GM18498 (cell line): ENCODE results near the gene MACROD1.

Source experiments
- ATAC-seq: cut with Tn5 transposase; IDR thresholded peaks from one replicate; pipeline ENCODE4 v1.9.1; 2021; ENCODE audit warnings: mild to moderate bottlenecking, moderate library complexity; ENCODE audit not compliant: unreplicated experiment

MACROD1 gene

GRCh38 chr11:64003807-64004589 is 161.9 kb downstream of the MACROD1 start:
- no peak for ATAC-seq

- no peak for ATAC-seq
These were observed 164.2 kb downstream of the MACROD1 start for GRCh38 chr11:64001484-64002420.

DNA sequence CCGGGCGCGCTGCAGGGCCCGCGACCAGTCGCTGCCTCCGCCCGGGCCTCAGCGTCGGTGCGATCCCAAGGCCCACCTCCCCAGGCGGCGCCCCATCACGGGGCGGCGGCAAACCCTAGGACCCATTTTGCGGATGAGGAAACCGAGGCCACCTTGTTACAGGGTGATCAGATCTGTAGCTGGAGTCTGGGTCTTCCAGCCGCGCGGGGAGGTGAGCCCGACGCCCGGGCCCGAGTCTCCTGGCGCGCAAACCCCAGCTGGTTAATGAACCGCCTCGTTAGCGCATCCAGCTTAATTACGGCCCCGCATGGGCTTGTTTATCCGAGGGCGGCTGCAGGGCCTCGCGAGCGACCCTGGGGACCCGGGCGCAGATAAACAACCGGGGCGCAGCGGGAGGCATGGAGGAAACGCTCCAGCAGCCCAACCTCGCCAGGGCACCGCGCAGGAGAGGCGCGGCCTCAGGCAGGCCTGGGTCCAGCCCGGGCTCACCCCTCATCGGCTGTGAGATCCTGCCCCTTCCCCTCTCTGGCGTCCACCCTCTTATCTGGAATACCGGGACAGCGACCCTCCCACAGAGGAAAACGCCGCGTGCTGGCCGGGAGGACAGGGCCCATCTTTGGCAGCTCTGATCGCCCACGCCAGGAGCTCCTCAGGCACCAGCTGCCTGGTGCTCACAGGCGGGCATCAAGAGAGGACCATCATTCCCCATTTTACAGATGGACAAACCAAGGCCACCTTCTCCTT is 165.0 kb downstream of the MACROD1 start:
- no peak for ATAC-seq

GRCh38 chr11:64000026-64000739 is 165.7 kb downstream of the MACROD1 start:
- no peak for ATAC-seq

- ATAC-seq: no peak
These were observed 166.4 kb downstream of the MACROD1 start for GRCh38 chr11:63999349-64000025.

DNA sequence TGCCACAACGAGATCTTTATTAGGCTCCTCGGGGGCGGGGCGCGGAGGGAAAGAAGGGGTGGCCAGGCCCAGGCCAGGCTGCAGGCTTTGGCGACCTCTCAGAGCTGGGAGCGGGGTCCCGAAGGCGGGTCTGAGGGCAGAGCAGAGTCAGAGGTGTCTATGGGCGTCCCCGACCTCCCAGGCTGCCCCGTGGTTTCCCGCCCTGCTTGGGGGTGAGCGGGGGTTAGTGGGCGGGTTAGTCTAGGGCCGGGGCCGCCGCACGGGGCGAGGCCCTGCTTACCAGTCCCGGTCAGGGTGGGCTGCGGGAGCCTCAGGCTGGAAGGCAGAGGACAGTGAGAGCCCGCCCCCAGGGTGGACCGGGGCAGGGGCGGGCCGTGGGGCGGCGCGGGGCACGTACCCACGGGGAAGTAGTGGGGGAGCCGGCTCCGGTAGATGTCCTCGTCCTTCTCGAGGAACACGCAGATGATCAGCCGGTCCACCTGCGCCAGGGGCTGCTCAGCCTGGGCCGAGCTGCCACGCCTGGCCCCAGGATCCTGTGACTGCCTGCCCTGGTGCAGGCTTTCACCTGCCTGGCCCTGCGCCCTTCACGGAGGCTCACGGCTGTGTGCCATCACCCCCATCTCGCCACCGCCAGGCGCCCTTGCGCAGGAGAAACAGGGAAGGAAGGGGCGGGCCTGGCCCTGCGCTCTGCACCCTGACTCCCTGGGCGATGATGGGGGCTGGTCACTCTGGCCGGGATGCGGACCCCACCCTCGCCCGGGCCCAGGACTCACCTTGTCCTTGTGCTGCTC is 167.2 kb downstream of the MACROD1 start:
- no peak for ATAC-seq

- no peak for ATAC-seq
These were observed 168.0 kb downstream of the MACROD1 start for GRCh38 chr11:63997801-63998337.

DNA sequence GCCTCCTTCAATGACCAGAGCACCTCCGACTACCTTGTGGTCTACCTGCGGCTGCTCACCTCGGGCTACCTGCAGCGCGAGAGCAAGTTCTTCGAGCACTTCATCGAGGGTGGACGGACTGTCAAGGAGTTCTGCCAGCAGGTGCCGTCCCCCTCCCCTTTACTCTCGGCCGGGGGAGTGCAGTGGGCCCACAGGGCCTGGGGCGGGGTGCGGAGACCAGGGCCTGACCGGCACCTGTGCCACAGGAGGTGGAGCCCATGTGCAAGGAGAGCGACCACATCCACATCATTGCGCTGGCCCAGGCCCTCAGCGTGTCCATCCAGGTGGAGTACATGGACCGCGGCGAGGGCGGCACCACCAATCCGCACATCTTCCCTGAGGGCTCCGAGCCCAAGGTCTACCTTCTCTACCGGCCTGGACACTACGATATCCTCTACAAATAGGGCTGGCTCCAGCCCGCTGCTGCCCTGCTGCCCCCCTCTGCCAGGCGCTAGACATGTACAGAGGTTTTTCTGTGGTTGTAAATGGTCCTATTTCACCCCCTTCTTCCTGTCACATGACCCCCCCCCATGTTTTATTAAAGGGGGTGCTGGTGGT is 168.7 kb downstream of the MACROD1 start:
- ATAC-seq: no peak

DNA sequence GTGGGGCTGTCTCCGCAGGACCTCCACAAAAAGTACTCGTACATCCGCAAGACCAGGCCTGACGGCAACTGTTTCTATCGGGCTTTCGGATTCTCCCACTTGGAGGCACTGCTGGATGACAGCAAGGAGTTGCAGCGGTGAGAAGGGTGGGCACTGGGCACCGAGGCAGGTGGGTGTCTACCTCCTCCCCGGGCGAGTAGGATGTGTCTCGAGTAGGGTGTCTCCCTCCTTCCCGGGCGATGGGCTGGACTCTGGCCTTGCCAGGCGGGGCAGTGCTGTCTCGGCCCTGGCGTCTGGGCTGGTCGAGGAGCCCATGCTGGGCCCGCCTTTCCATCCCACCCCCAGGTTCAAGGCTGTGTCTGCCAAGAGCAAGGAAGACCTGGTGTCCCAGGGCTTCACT is 169.4 kb downstream of the MACROD1 start:
- no peak for ATAC-seq

- ATAC-seq: no peak
These were observed 171.9 kb downstream of the MACROD1 start for GRCh38 chr11:63993993-63994392.

DNA sequence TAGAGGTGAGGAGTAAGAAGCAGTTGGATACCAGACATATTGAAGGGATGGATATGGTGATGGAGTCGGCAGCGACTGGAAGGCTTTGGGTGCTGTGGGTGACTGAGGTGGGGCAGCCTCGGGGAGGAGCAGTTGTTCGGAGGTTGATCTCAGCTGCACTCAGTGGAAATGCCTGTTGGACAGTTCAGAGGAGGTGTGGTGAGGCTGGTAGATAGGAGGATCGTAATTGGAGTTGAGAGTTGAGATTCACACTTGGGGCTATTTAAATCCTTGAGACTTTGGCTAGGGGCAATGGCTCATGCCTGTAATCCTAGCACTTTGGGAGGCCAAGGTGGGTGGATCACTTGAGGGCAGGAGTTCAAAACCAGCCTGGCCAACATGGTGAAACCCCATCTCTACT is 172.8 kb downstream of the MACROD1 start:
- no peak for ATAC-seq

DNA sequence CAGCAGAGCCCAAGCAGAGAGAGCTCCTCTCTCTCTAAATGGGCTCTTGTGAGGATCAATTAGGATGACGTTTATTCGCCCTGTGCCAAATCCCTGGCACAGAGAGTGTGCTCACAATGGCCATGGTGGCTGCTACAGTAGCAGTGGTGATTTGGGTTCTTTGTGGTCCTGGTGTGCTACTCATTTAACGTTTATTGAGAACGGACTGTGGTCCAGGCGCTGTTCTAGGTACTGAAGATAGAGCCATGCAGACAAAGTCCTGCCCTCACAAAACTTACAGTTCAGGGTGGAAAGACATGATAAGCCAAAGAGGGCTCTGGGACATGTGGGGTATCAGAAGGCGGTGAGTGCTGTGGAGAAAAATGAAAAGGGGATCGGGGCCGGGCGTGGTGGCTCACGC is 174.4 kb downstream of the MACROD1 start:
- no peak for ATAC-seq

DNA sequence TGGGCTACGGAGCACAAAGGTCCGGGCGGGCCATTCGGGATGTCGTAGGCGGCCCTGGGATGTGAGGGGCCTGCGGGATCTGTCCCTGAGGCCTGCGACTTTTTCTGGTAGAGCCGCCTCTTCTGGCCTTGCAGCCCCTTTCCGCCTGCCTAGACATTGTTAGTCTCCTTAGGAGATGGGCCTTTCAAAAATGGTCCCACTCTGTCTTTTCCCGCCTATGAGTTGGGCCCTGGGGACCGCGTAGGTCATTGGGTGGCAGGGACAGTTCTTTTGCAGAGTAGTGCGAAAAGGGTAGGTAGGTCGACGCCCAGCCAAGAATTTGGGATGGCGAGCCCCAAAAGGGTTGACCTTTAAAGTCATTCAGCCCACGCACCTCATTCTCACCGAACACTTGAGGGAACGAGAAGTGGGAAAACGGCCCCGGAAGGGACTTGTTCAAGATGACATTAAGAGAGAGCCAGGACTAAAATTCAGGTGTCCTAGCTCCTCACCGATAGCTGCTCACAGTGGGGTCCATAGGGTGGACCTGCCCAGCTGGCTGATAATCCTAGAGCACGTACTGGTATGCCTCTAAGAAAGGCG is 178.9 kb downstream of the MACROD1 start:
- no peak for ATAC-seq

DNA sequence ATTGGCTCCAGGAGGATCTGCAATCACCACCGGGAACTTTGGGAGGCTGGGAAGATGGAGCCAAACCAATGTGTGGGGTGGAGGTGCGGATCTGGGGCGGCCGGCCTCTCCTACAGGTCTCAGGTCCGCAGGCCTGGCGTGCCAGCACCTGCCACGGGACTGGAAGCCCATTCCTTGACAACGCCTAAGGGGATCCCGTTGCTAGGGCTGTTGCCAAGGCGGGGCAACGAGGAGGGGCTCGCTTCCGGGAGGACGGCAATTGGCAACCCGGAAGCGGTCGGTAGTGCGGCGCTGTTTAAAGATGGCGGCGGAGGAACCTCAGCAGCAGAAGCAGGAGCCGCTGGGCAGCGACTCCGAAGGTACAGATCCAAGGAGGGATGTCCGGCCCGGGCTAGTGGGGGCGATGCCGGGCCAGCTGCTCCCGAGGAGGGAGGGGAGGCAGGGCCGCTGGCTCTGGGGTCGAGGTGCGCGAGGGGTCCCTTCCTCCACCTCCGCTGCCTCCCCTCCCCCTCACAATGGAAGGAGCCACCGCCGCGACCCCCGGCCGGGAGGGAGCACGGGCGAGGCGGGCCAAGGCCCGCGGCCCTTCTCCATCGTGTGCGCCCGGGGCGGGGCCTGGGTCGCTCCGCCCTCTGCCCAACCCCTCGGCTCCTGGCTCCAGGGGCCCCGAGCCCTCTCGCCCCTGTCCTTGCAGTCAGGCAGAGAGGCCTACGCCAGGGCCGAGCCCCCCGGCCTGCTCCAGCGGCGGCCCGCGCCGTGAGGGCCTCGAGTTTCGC is 179.6 kb downstream of the MACROD1 start, which contains the start of gene OTUB1:
OTUB1 (plus strand) TSS at position 283 of the 776 bp plus-strand sequence; CDS start at position 302, 19 bp downstream.
- peak; percentile 92 for ATAC-seq

DNA sequence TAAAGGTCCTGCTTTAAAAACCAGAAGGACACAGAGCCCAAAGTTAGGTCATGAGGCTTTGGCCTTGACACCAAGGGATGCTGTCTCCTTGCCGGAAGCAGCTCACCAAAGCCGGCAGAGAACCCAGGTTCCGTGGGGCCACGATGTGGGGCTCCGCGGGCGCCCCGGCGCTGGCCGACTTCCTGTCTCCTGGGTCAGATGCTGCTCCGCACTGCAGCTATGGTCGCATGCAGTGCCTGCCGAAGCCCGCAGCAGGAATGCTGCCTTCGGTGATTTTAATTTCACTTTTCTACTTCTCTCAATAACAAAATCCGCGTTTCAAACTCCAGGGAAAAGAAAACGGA is 180.1 kb downstream of the MACROD1 start:
- ATAC-seq: peak; percentile 58

DNA sequence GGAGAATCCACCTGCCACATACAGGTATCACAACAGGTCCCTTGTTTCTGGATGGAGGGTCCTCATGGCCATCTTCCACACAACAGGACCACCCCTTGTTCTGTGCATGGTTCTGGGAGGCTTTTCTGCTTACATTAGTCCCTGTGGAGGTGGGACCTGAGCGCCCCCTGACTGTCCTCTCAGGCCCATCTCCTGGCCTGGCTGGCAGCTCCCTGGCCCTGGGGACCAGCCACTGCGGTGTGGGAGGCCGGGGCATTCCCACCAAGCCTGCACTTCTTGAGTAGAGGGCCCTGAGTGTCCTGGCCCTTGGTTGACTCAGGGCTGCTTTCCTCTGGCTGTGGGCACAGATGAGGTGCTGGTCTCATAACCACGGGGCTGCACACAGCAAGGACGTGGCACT is 186.5 kb downstream of the MACROD1 start:
- ATAC-seq: no peak

GRCh38 chr11:63978551-63979239 is 187.2 kb downstream of the MACROD1 start:
- ATAC-seq: no peak
